GM18870 (cell line): ENCODE results near the gene AAMP.
"Not testable (repeated sequence)": the region's sequence is repeated elsewhere in the genome, so short reads cannot be mapped to it uniquely, and the experiment has no call there.

Experiments used
- ATAC-seq: cut with Tn5 transposase; IDR thresholded peaks from one replicate; pipeline ENCODE4 v1.9.1; 2021; ENCODE audit warnings: moderate library complexity; ENCODE audit not compliant: unreplicated experiment

Gene AAMP

GRCh38 chr2:218275371-218276072 is 5.6 kb upstream of the AAMP start:
- no peak for ATAC-seq

- no peak for ATAC-seq
Observed at GRCh38 chr2:218274586-218274985, 4.6 kb upstream of the AAMP start.

GRCh38 chr2:218273908-218274249 is 3.9 kb upstream of the AAMP start:
- no peak for ATAC-seq

GRCh38 chr2:218273214-218273907 is 3.4 kb upstream of the AAMP start:
- ATAC-seq: not testable (repeated sequence)

- no peak for ATAC-seq
Observed at GRCh38 chr2:218272531-218273212, 2.7 kb upstream of the AAMP start.

- ATAC-seq: no peak
Observed at GRCh38 chr2:218271865-218272530, 2.1 kb upstream of the AAMP start.

GRCh38 chr2:218271487-218271797 is 1.5 kb upstream of the AAMP start:
- no peak for ATAC-seq

- ATAC-seq: no peak
Observed at GRCh38 chr2:218270721-218271486, 967 bp upstream of the AAMP start.

GRCh38 chr2:218267259-218267658 is 2.7 kb downstream of the AAMP start:
- no peak for ATAC-seq

- ATAC-seq: no peak
Observed at GRCh38 chr2:218266316-218266979, 3.5 kb downstream of the AAMP start.

GRCh38 chr2:218265626-218266025 is 4.3 kb downstream of the AAMP start:
- ATAC-seq: no peak

GRCh38 chr2:218264773-218265561 is 5.0 kb downstream of the AAMP start:
- ATAC-seq: no peak

- no peak for ATAC-seq
Observed at GRCh38 chr2:218263817-218264641, 5.9 kb downstream of the AAMP start.

- no peak for ATAC-seq
Observed at GRCh38 chr2:218262631-218263586, 7.0 kb downstream of the AAMP start.

- ATAC-seq: no peak
Observed at GRCh38 chr2:218262237-218262600, 7.7 kb downstream of the AAMP start.

- ATAC-seq: no peak
Observed at GRCh38 chr2:218261423-218262236, 8.3 kb downstream of the AAMP start.
